GM23338 (cell line): ENCODE data around the gene OR6V1. TPM values are rescaled to one million over a fixed set of nuclear protein-coding genes. Genes with fewer than 3 reads are reported as not detected.
A peak's percentile ranks its signal among the peaks of the same experiment; 100 is the strongest.

Experiments used
- ATAC-seq: fragments of 200-7000 bp; cut with Tn5 transposase; 3 replicates; pipeline ENCODE4 v1.9.1; 2020
- DNase-seq: peaks from one replicate; pipeline ENCODE4 v3.0.0-alpha.2; 2015; ENCODE audit warnings: low spot score
- H2AFZ ChIP-seq: fragments of 200-600 bp; sonication (generic); 2 replicates; pipeline ENCODE4 v1.8.0; 2016; ENCODE audit warnings: antibody characterized with exemption, mild to moderate bottlenecking, moderate library complexity
- H3F3A ChIP-seq: fragments of 200-600 bp; sonication (generic); replicated peaks from 2 replicates; pipeline ENCODE4 v1.8.0; 2017; ENCODE audit warnings: antibody characterized with exemption, mixed run types, low read depth
- H3K27ac ChIP-seq: fragments of 200-600 bp; sonication (generic); 2 replicates; pipeline ENCODE4 v1.6.1; 2016; ENCODE audit warnings: low read depth
- H3K27me3 ChIP-seq: fragments of 200-600 bp; sonication (generic); 2 replicates; pipeline ENCODE4 v1.8.0; 2016; ENCODE audit warnings: mild to moderate bottlenecking, mixed run types, moderate library complexity; ENCODE audit not compliant: insufficient read depth
- H3K36me3 ChIP-seq: fragments of 200-600 bp; sonication (generic); 2 replicates; pipeline ENCODE4 v1.8.0; 2016; ENCODE audit warnings: mild to moderate bottlenecking; ENCODE audit not compliant: insufficient read depth
- H3K4me1 ChIP-seq: fragments of 200-600 bp; sonication (generic); 2 replicates; pipeline ENCODE4 v1.8.0; 2016; ENCODE audit warnings: mild to moderate bottlenecking, moderate library complexity; ENCODE audit not compliant: insufficient read depth
- H3K4me2 ChIP-seq: fragments of 200-600 bp; sonication (generic); 2 replicates; pipeline ENCODE4 v1.7.1; 2017; ENCODE audit warnings: mixed run types
- H3K4me3 ChIP-seq: fragments of 200-600 bp; sonication (generic); 2 replicates; pipeline ENCODE4 v1.6.1; 2016; ENCODE audit warnings: mixed run types
- H3K79me2 ChIP-seq: fragments of 200-600 bp; sonication (generic); replicated peaks from 2 replicates; pipeline ENCODE4 v1.8.0; 2017; ENCODE audit warnings: mild to moderate bottlenecking; ENCODE audit not compliant: insufficient read depth
- H3K9me2 ChIP-seq: fragments of 200-600 bp; sonication (generic); 2 replicates; pipeline ENCODE4 v1.8.0; 2017; ENCODE audit not compliant: insufficient read depth
- H4K20me1 ChIP-seq: fragments of 200-600 bp; sonication (generic); replicated peaks from 2 replicates; pipeline ENCODE4 v1.8.0; 2017; ENCODE audit warnings: mild to moderate bottlenecking; ENCODE audit not compliant: insufficient read depth
- H3K27ac Mint-ChIP-seq: 2 replicates; pipeline ENCODE4 v1.8.0; 2020; ENCODE audit warnings: inconsistent platforms, mild to moderate bottlenecking, moderate library complexity, mixed read lengths
- H3K27me3 Mint-ChIP-seq: 3 replicates; pipeline ENCODE4 v1.8.0; 2022; ENCODE audit warnings: low read depth, mild to moderate bottlenecking, moderate library complexity, mixed read lengths, inconsistent platforms; ENCODE audit not compliant: insufficient read depth, poor library complexity
- H3K36me3 Mint-ChIP-seq: 3 replicates; pipeline ENCODE4 v1.8.0; 2021; ENCODE audit warnings: low read depth, mild to moderate bottlenecking, inconsistent platforms, moderate library complexity, mixed read lengths
- H3K4me1 Mint-ChIP-seq: 3 replicates; pipeline ENCODE4 v1.8.0; 2020; ENCODE audit warnings: mild to moderate bottlenecking, inconsistent platforms, mixed read lengths
- H3K4me3 Mint-ChIP-seq: 3 replicates; pipeline ENCODE4 v1.8.0; 2021; ENCODE audit warnings: moderate library complexity, mild to moderate bottlenecking, inconsistent platforms, mixed read lengths
- H3K9me3 Mint-ChIP-seq: 3 replicates; pipeline ENCODE4 v1.8.0; 2020; ENCODE audit warnings: moderate library complexity, mild to moderate bottlenecking, inconsistent platforms, mixed read lengths
- CREB1 ChIP-seq: fragments of 250-450 bp; sonication (Bioruptor Pico); IDR thresholded peaks from 2 replicates; pipeline ENCODE4 v1.5.0; 2020; ENCODE audit warnings: low read depth, mild to moderate bottlenecking, moderate library complexity
- CTCF ChIP-seq, 2 experiments: fragments of 200-600 bp in 1 of 2; sonication (generic) in 1 of 2; conservative IDR thresholded peaks; 2 replicates each; pipeline versions ENCODE4 v1.5.1 to v1.6.1; 2016 to 2017; ENCODE audit warnings: antibody characterized with exemption in 2 of 2, low read depth in 2 of 2, mild to moderate bottlenecking in 2 of 2, moderate library complexity in 1 of 2
- REST ChIP-seq: IDR thresholded peaks from one replicate; pipeline ENCODE4 v1.6.1; 2018; ENCODE audit warnings: antibody characterized with exemption; ENCODE audit not compliant: unreplicated experiment
- STAT1 ChIP-seq: IDR thresholded peaks from one replicate; pipeline ENCODE4 v1.6.1; 2016; ENCODE audit warnings: antibody characterized with exemption; ENCODE audit not compliant: unreplicated experiment
- polyA plus RNA-seq: library from polyadenylated mRNA; unstranded; fragments of >200 nt; fragmentation: Nextera tagmentation; extraction: Ambion mirVana; gene quantifications from 2 replicates; pipeline ENCODE4 v1.2.1, GENCODE V29; 2016
- total RNA-seq: library from RNA; depleted of rRNA; stranded (reverse); fragments of >200 nt; shearing (Covaris generic); gene quantifications from 2 replicates; pipeline ENCODE4 v1.2.3, GENCODE V29; 2014
- TF ChIP-seq, protein P1 (sequence below): fragments of 250-450 bp; sonication (Bioruptor Pico); IDR thresholded peaks from 2 replicates; pipeline ENCODE4 v1.5.0; 2020; ENCODE audit warnings: mild to moderate bottlenecking, moderate library complexity

OR6V1 gene
- total and polyA plus RNA-seq, 2 experiments from 2014 or later, result not detected

DNA sequence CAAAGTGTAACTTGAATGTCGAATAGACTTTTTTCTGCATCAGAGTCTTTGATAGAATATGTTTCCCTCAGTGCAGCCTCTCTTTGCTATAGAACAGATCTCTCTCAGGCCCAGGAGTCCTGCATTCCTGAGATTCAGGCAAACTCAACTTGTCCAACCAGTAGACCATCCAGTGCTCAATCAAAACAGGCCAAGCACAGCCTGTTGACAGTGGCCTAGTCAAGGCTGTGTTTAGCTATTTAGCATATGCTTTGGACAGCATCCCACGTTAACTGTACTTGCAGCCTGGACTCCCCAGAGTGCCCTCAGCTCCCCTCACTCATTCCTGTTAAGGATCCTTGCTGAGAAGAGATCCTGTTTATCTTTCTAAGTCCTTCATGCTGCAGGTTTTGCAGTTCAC, 16.3 kb downstream of the OR6V1 start (continued):
- TF ChIP-seq CREB1 (CRISPR knock-in tag), result no peak

GRCh38 chr7:143069912-143070500, 17.9 kb downstream of the OR6V1 start:
- Histone ChIP-seq H2AFZ (0 out of 2 replicates have a peak overlapping the region, but pooled peaks have one; percentile 15), H3F3A (no peaks in the 10 kb centered on the region), H3K4me3 (no peak overlapping the region), H3K27ac (no peak overlapping the region), H3K27me3 (no peaks in the 10 kb centered on the region), H3K4me2 (no peak overlapping the region), H4K20me1 (no peaks in the 10 kb centered on the region), H3K36me3 (no peaks in the 10 kb centered on the region), H3K4me1 (no peaks in the 10 kb centered on the region), H3K79me2 (no peaks in the 10 kb centered on the region), H3K9me2 (no peaks in the 10 kb centered on the region)
- Mint-ChIP-seq H3K4me1 (peaks cover 17% of the 10 kb centered on the region), H3K9me3 (peaks cover 3% of the 10 kb centered on the region; the same call in 1 of the 3 replicates), H3K27me3 (peaks cover 5% of the 10 kb centered on the region), H3K4me3 (no peak overlapping the region), H3K27ac (no peak overlapping the region), H3K36me3 (no peaks in the 10 kb centered on the region)
- DNase-seq, result peak; percentile 27
- peak; percentile 82 for ATAC-seq
- TF ChIP-seq, protein P1, sequence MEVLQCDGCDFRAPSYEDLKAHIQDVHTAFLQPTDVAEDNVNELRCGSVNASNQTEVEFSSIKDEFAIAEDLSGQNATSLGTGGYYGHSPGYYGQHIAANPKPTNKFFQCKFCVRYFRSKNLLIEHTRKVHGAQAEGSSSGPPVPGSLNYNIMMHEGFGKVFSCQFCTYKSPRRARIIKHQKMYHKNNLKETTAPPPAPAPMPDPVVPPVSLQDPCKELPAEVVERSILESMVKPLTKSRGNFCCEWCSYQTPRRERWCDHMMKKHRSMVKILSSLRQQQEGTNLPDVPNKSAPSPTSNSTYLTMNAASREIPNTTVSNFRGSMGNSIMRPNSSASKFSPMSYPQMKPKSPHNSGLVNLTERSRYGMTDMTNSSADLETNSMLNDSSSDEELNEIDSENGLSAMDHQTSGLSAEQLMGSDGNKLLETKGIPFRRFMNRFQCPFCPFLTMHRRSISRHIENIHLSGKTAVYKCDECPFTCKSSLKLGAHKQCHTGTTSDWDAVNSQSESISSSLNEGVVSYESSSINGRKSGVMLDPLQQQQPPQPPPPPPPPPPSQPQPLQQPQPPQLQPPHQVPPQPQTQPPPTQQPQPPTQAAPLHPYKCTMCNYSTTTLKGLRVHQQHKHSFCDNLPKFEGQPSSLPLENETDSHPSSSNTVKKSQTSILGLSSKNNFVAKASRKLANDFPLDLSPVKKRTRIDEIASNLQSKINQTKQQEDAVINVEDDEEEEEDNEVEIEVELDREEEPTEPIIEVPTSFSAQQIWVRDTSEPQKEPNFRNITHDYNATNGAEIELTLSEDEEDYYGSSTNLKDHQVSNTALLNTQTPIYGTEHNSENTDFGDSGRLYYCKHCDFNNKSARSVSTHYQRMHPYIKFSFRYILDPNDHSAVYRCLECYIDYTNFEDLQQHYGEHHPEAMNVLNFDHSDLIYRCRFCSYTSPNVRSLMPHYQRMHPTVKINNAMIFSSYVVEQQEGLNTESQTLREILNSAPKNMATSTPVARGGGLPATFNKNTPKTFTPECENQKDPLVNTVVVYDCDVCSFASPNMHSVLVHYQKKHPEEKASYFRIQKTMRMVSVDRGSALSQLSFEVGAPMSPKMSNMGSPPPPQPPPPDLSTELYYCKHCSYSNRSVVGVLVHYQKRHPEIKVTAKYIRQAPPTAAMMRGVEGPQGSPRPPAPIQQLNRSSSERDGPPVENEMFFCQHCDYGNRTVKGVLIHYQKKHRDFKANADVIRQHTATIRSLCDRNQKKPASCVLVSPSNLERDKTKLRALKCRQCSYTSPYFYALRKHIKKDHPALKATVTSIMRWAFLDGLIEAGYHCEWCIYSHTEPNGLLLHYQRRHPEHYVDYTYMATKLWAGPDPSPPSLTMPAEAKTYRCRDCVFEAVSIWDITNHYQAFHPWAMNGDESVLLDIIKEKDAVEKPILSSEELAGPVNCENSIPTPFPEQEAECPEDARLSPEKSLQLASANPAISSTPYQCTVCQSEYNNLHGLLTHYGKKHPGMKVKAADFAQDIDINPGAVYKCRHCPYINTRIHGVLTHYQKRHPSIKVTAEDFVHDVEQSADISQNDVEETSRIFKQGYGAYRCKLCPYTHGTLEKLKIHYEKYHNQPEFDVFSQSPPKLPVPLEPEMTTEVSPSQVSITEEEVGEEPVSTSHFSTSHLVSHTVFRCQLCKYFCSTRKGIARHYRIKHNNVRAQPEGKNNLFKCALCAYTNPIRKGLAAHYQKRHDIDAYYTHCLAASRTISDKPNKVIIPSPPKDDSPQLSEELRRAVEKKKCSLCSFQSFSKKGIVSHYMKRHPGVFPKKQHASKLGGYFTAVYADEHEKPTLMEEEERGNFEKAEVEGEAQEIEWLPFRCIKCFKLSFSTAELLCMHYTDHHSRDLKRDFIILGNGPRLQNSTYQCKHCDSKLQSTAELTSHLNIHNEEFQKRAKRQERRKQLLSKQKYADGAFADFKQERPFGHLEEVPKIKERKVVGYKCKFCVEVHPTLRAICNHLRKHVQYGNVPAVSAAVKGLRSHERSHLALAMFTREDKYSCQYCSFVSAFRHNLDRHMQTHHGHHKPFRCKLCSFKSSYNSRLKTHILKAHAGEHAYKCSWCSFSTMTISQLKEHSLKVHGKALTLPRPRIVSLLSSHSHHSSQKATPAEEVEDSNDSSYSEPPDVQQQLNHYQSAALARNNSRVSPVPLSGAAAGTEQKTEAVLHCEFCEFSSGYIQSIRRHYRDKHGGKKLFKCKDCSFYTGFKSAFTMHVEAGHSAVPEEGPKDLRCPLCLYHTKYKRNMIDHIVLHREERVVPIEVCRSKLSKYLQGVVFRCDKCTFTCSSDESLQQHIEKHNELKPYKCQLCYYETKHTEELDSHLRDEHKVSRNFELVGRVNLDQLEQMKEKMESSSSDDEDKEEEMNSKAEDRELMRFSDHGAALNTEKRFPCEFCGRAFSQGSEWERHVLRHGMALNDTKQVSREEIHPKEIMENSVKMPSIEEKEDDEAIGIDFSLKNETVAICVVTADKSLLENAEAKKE, result no peak
- TF ChIP-seq STAT1 (no peak), REST (no peak), CTCF (conservative IDR thresholded peaks at IDR 0.05; ENCODE audit: low read depth in 2 of 2) (no peak)
